Measurements from ENCODE around the gene PIEZO2.

DNA sequence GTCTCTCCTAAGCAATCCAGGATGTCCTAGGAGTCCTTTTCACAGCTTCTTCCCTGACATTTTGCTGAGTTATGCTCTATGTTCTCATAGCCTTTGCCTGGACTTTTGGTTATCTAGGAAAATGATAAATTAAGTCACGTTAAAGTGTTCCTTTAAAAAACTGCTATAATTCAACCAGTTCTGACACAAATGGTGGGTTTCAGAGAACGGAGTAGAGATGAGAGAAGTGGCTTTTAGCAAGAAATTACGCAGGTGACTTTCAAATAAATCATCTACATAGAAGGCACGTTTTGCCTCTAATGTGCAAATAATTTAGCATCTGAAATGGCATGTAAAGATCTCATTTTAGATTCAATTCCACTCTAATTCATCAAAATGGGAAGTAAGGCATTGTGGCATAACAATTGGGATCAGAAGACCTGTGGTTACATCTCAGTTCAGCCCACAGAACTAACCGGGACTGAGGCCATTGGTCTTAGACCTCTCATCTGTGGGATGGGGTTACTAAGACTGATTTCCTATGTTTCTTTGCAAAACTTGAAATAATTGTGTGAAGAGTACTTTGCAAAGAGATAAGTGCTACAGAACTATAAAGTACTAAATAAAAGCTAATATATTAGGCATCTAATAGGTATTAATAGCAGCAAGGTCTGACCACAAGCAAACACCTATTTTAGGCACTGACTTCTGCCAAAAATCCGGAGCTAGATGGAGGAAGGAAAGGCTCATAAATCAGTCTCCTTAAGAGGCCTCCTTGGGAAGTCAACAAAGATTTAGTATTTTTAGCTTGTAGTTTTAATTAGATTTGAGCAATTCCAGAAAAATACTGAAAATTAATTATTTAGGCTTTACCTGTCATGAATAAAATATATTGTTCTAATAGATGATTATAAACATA lies 211.4 kb downstream of the PIEZO2 start:
- TF ChIP-seq CTCF (IDR thresholded peaks at IDR 0.05 in 4 of 5, conservative IDR thresholded peaks at IDR 0.05 in 1 of 5) (no peak), POLR2A (IDR thresholded peaks at IDR 0.05) (no peak)
